ENCODE measurements around the gene DDR2.

DNA sequence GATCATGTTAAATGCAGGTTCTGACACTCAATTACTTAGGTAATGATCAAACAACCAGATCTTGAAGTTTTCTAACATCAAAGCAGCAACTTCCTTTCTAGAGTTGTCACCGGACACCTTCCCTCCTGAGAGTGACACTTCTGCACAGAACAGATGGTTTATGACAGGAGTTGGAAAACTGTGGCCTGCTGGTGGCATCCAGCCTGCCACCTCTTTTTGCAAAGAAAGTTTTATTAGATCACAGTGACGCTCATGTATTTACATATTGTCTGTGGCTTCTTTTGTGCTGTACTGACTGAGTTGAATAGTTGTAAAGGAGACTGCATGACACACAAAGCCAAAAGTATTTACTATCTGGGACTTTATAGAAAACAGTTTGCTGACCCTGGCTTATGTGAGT lies 28.3 kb downstream of the DDR2 start:
- TF ChIP-seq RCOR1 (IDR thresholded peaks at IDR 0.05; ENCODE audit: low read length) (no peak), RFX5 (IDR thresholded peaks at IDR 0.05; ENCODE audit: low read length) (no peak), EP300 (IDR thresholded peaks at IDR 0.05; ENCODE audit: borderline replicate concordance in 1 of 2, low read depth in 1 of 2, low read length in 1 of 2) (no peak), NFIC (IDR thresholded peaks at IDR 0.05; ENCODE audit: borderline replicate concordance) (no peak)
- TF ChIP-seq, protein P1, sequence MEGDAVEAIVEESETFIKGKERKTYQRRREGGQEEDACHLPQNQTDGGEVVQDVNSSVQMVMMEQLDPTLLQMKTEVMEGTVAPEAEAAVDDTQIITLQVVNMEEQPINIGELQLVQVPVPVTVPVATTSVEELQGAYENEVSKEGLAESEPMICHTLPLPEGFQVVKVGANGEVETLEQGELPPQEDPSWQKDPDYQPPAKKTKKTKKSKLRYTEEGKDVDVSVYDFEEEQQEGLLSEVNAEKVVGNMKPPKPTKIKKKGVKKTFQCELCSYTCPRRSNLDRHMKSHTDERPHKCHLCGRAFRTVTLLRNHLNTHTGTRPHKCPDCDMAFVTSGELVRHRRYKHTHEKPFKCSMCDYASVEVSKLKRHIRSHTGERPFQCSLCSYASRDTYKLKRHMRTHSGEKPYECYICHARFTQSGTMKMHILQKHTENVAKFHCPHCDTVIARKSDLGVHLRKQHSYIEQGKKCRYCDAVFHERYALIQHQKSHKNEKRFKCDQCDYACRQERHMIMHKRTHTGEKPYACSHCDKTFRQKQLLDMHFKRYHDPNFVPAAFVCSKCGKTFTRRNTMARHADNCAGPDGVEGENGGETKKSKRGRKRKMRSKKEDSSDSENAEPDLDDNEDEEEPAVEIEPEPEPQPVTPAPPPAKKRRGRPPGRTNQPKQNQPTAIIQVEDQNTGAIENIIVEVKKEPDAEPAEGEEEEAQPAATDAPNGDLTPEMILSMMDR (IDR thresholded peaks at IDR 0.05): no peak
- TF ChIP-seq, protein P2, sequence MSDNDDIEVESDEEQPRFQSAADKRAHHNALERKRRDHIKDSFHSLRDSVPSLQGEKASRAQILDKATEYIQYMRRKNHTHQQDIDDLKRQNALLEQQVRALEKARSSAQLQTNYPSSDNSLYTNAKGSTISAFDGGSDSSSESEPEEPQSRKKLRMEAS (IDR thresholded peaks at IDR 0.05; ENCODE audit: low read depth): no peak
